CD4-positive, alpha-beta T cell (primary cell): ENCODE data around the gene AFF2. TPM values are rescaled to one million over a fixed set of nuclear protein-coding genes. Genes with fewer than 3 reads are reported as not detected.

Experiments
- ATAC-seq: fragments of 200-7000 bp; cut with Tn5 transposase; one replicate; pipeline ENCODE4 v1.10.0; 2022; ENCODE audit warnings: mild to moderate bottlenecking; ENCODE audit not compliant: poor library complexity
- CTCF ChIA-PET: fragments of 350-600 bp; sonication (Branson Sonifier 250); formaldehyde crosslinking; loops from one replicate; lab custom pipeline; 2021; ENCODE audit warnings: antibody characterized with exemption, inconsistent platforms; lab: Charles Lee
- POLR2A ChIA-PET: fragments of 350-600 bp; sonication (Branson Sonifier 250); formaldehyde crosslinking; loops from one replicate; lab custom pipeline; 2021; ENCODE audit warnings: antibody characterized with exemption, inconsistent platforms; lab: Charles Lee
- DNase-seq, 14 experiments: peaks; one replicate each; pipeline ENCODE4 v3.0.0-alpha.2; 2013 to 2020; ENCODE audit warnings: mixed read lengths in 2 of 14
- H3K27ac ChIP-seq, 2 donors: one replicate each; pipeline versions ENCODE4 v1.5.1 to v1.7.0; 2013; ENCODE audit warnings: low read length in 2 of 2, low read depth in 1 of 2, mild to moderate bottlenecking in 1 of 2
- H3K27me3 ChIP-seq, 2 experiments: 1 replicate in 1 of 2; 2 replicates in 1 of 2; pipeline versions ENCODE4 v1.6.1 to v1.7.0; 2013; ENCODE audit warnings: low read length in 2 of 2, control low read depth in 1 of 2, mild to moderate bottlenecking in 1 of 2, moderate library complexity in 1 of 2; ENCODE audit not compliant: insufficient read depth in 2 of 2, control insufficient read depth in 1 of 2
- H3K36me3 ChIP-seq: one replicate; pipeline ENCODE4 v1.6.1; 2013; ENCODE audit warnings: low read length, control low read depth; ENCODE audit not compliant: insufficient read depth
- H3K4me1 ChIP-seq: one replicate; pipeline ENCODE4 v1.6.1; 2013; ENCODE audit warnings: low read length, control low read depth; ENCODE audit not compliant: insufficient read depth
- H3K4me3 ChIP-seq: one replicate; pipeline ENCODE4 v1.5.1; 2013; ENCODE audit warnings: mild to moderate bottlenecking, low read length, moderate library complexity
- H3K9me3 ChIP-seq, 2 experiments: 1 replicate in 1 of 2; 2 replicates in 1 of 2; pipeline versions ENCODE4 v1.6.1 to v1.7.0; 2013; ENCODE audit warnings: low read length in 2 of 2, mild to moderate bottlenecking in 2 of 2, control low read depth in 1 of 2, moderate library complexity in 1 of 2; ENCODE audit not compliant: control insufficient read depth in 1 of 2, insufficient read depth in 1 of 2
- H3K27ac Mint-ChIP-seq: one replicate; pipeline ENCODE4 v1.8.0; 2020; ENCODE audit warnings: mixed read lengths
- H3K27me3 Mint-ChIP-seq: one replicate; pipeline ENCODE4 v1.8.0; 2021; ENCODE audit warnings: mixed read lengths
- H3K36me3 Mint-ChIP-seq: one replicate; pipeline ENCODE4 v1.8.0; 2021; ENCODE audit warnings: low read depth, mixed read lengths
- H3K4me1 Mint-ChIP-seq: one replicate; pipeline ENCODE4 v1.8.0; 2021; ENCODE audit warnings: low read depth, mixed read lengths
- H3K4me3 Mint-ChIP-seq: one replicate; pipeline ENCODE4 v1.8.0; 2020; ENCODE audit warnings: mild to moderate bottlenecking, mixed read lengths
- H3K9me3 Mint-ChIP-seq: one replicate; pipeline ENCODE4 v1.8.0; 2020; ENCODE audit warnings: mixed read lengths
- intact Hi-C, 2 experiments: fragments of 100-400 bp; cut with DNase I in 1 of 2; cut with micrococcal nuclease in 1 of 2; formaldehyde crosslinking; loops; one replicate each; pipeline versions ENCODE4 v1.15.1 to v1.9.0; 2023 to 2025; cut with DNase I, micrococcal nuclease
- total RNA-seq, 174 experiments: library from RNA in 2 of 174; stranded (reverse) in 2 of 174; gene quantifications; one replicate each; pipeline ENCODE4 v1.2.3 and lab custom pipeline; 2021 to 2026
- TF ChIP-seq, protein P1 (sequence below): fragments of 200-600 bp; IDR thresholded peaks from one replicate; pipeline ENCODE4 v1.8.0; 2022; ENCODE audit warnings: antibody characterized with exemption, mild to moderate bottlenecking

AFF2 gene
- total RNA-seq, 2 experiments from 2014 or later = 5.9 to 6.2 TPM

- Mint-ChIP-seq H3K9me3 (no peaks in the 10 kb centered on the region), H3K4me3 (no peak overlapping the region), H3K27ac (no peak overlapping the region), H3K36me3 (no peaks in the 10 kb centered on the region), H3K4me1 (no peaks in the 10 kb centered on the region), H3K27me3 (no peaks in the 10 kb centered on the region)
- H3K4me1 ChIP-seq = no peaks in the 10 kb centered on the region
- no peak overlapping the region for H3K27ac ChIP-seq
- no peaks in the 10 kb centered on the region for H3K36me3 ChIP-seq
- H3K4me3 ChIP-seq = no peak overlapping the region
- TF ChIP-seq, protein P1, sequence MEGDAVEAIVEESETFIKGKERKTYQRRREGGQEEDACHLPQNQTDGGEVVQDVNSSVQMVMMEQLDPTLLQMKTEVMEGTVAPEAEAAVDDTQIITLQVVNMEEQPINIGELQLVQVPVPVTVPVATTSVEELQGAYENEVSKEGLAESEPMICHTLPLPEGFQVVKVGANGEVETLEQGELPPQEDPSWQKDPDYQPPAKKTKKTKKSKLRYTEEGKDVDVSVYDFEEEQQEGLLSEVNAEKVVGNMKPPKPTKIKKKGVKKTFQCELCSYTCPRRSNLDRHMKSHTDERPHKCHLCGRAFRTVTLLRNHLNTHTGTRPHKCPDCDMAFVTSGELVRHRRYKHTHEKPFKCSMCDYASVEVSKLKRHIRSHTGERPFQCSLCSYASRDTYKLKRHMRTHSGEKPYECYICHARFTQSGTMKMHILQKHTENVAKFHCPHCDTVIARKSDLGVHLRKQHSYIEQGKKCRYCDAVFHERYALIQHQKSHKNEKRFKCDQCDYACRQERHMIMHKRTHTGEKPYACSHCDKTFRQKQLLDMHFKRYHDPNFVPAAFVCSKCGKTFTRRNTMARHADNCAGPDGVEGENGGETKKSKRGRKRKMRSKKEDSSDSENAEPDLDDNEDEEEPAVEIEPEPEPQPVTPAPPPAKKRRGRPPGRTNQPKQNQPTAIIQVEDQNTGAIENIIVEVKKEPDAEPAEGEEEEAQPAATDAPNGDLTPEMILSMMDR = no peak
- ChIA-PET POLR2A (no interaction called here), CTCF (interaction anchor here (1.4 kb wide), 1 partner anchor 10 kb away, joined by 3 read pairs; no protein-coding TSS in a partner anchor)
- H3K9me3 ChIP-seq = no peaks in the 10 kb centered on the region
- no peak for DNase-seq
- no peak for ATAC-seq
- intact Hi-C loops = no loop called here
- no peaks in the 10 kb centered on the region for H3K27me3 ChIP-seq
These were observed 42.3 kb downstream of the AFF2 start for GRCh38 chrX:148542481-148543255.

DNA sequence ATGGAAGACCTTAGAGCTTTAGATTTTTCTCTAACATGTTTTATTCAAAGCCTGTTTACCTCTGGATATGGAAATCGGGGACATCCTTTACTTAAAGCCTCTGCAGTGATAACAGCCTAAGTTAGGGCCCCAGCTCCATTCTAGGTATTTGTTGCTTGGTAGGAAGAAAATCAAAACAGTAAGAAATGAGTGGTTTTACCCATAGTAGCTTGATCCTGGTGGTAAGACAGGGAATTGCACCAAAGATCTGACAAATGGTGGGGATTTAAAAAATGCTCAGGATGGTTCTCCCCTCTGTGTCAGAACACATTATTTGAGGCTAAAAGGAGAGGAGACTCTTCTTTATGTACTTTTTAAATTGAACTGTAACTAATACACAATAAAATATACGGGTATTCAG is 52.4 kb downstream of the AFF2 start:
- Histone ChIP-seq H3K36me3 (no peaks in the 10 kb centered on the region), H3K27me3 (no peaks in the 10 kb centered on the region), H3K4me1 (no peaks in the 10 kb centered on the region), H3K9me3 (no peaks in the 10 kb centered on the region), H3K4me3 (no peak overlapping the region), H3K27ac (no peak overlapping the region)
- Mint-ChIP-seq H3K27me3 (no peaks in the 10 kb centered on the region), H3K9me3 (no peaks in the 10 kb centered on the region), H3K4me3 (no peak overlapping the region), H3K27ac (no peak overlapping the region), H3K36me3 (no peaks in the 10 kb centered on the region), H3K4me1 (no peaks in the 10 kb centered on the region)
- POLR2A ChIA-PET = no interaction called here
- TF ChIP-seq, protein P1 = no peak
- DNase-seq = no peak
- ATAC-seq = no peak
- CTCF ChIA-PET = interaction anchor here (0.6 to 1.6 kb wide), 3 partner anchors 8 to 289 kb away, joined by 3 read pairs; no protein-coding TSS in a partner anchor
- intact Hi-C loops = no loop called here

DNA sequence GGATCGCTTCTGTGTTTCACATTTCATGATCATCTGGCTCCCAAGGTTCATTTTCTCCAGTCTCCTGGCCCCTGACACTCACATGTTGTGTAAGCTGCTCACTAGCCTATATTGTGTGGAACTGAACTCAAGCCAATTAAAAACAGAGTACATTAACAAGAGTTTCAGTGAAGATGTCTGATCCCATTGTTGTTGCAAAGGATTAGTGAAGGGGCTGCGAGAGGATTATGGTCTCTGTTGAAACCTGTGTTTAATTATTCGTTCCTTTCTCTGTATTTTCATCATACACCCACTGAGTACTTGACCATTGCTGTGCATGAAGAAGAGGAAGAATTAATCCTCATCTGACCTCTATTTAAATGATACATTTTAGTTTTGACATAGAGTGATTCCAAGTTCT is 54.7 kb downstream of the AFF2 start:
- Mint-ChIP-seq H3K27me3 (no peaks in the 10 kb centered on the region), H3K4me3 (no peak overlapping the region), H3K4me1 (no peaks in the 10 kb centered on the region), H3K27ac (no peak overlapping the region), H3K36me3 (no peaks in the 10 kb centered on the region), H3K9me3 (no peaks in the 10 kb centered on the region)
- no peak overlapping the region for H3K27ac ChIP-seq
- ChIA-PET CTCF (no interaction called here), POLR2A (no interaction called here)
- ATAC-seq (no peak), DNase-seq (no peak)
- intact Hi-C loops = no loop called here
- no peaks in the 10 kb centered on the region for H3K4me1 ChIP-seq
- H3K27me3 ChIP-seq = no peaks in the 10 kb centered on the region
- H3K4me3 ChIP-seq = no peak overlapping the region
- no peaks in the 10 kb centered on the region for H3K9me3 ChIP-seq
- no peaks in the 10 kb centered on the region for H3K36me3 ChIP-seq
- TF ChIP-seq, protein P1 = no peak
